ENCODE data around the gene ATG7.
"Not testable (repeated sequence)": the region's sequence is repeated elsewhere in the genome, so short reads cannot be mapped to it uniquely, and the experiment has no call there.

ATG7 gene

DNA sequence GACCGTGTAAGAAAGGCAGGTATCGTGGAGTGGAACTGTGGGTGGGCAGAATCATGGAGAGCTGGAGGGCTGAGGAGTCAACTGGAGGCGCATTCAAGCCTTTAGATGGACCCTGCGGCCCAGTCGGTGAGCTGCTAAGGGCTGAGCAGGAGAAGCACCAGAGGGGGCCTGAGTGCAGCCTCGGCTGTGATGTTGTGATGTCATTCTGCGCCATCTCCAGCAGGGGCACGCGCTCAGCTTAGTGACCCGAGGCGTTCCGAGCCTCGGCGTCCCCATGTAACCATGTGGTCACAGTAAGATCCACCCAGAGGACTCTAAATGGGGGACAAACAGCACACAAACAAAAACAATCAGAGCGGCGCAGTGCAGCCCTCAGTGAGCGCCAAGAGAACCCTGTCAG, 294.7 kb downstream of the ATG7 start:
- no peak for DNase-seq (ENCODE audit: low read depth in 2 of 2)

- DNase-seq (ENCODE audit: low read depth in 2 of 2), result no peak
Measured at GRCh38 chr3:11567516-11568467, 295.6 kb downstream of the ATG7 start.

DNA sequence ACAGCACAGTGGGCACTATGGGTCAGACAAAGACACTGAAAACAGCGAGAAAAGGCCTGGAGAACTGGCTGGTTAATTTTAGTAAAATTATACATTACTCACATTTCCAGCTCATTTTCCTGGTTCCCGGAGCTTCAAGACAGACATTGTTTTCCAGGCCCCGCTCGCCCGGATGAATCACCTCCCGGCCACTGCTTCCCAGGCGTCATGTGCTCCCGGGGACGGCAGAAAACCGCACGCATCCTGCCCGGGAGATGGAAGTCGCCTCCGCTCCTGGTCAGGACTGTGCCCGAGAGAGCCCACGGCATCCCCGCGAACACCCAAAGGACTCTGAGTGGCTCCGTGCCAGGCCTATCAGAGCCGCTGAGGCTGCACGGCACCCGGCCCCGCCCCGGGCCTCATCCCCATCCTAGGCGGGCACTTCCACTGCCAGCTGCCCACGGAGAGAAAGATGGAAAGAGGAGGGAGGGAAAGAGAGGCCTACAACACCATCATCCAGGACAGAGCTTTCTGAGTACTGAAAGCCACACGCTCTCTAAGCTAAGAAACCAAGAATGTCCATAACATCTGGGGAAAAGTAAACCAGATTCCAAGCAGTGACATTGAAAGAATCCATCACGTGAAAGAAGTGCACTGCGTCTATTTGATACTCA, 296.4 kb downstream of the ATG7 start:
- DNase-seq (ENCODE audit: low read depth in 2 of 2), result no peak

- no peak for DNase-seq (ENCODE audit: low read depth in 2 of 2)
Measured at GRCh38 chr3:11569156-11569741, 297.1 kb downstream of the ATG7 start.

GRCh38 chr3:11570251-11570650, 298.1 kb downstream of the ATG7 start:
- no peak for DNase-seq (ENCODE audit: low read depth in 2 of 2)

GRCh38 chr3:11570789-11571495, 298.7 kb downstream of the ATG7 start:
- no peak for DNase-seq (ENCODE audit: low read depth in 2 of 2)

DNA sequence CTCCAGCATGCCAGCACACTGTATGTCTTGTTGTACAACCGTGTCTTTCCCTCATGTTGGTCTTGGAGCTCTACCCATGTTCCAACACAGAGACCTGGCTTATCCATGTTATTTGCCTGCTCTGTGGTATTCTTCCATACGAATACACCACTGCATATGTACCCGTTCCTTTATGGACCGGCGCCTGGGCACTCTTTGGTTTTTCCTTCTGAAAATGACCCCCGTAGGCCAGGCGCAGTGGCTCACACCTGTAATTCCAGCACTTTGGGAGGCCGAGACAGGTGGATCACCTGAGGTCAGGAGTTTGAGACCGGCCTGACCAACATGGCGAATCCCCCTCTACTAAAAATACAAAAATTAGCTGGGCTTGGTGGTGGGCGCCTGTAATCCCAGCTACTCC, 300.5 kb downstream of the ATG7 start:
- not testable (repeated sequence) for DNase-seq (ENCODE audit: low read depth in 2 of 2)

GRCh38 chr3:11574981-11575669, 302.9 kb downstream of the ATG7 start:
- no peak for DNase-seq (ENCODE audit: low read depth in 2 of 2)

- no peak for DNase-seq (ENCODE audit: low read depth in 2 of 2)
Measured at GRCh38 chr3:11575677-11576076, 303.5 kb downstream of the ATG7 start.

GRCh38 chr3:11576453-11576852, 304.3 kb downstream of the ATG7 start:
- no peak for DNase-seq (ENCODE audit: low read depth in 2 of 2)

GRCh38 chr3:11578169-11578568, 306.0 kb downstream of the ATG7 start:
- DNase-seq (ENCODE audit: low read depth in 2 of 2), result no peak

DNA sequence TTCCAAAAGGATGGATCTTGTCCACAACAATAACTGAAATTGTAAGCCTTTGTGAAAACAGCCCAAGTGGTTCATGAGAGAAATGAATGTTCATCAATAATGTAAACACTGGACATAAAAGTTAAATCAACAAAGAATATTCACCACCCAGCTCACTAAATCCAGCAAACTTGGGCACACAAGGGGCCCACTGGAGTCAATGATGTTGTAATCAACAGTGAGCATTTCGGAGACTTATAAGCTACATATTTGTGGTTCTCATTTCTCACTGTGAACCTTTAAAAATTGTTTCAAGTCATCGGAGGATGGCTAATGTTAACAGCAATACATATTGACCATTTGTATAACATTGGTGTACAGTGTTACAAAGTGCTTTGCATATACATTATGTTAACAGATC, 308.4 kb downstream of the ATG7 start:
- no peak for DNase-seq (ENCODE audit: low read depth in 2 of 2)

- DNase-seq (ENCODE audit: low read depth in 2 of 2), result no peak
Measured at GRCh38 chr3:11581237-11582190, 309.3 kb downstream of the ATG7 start.

DNA sequence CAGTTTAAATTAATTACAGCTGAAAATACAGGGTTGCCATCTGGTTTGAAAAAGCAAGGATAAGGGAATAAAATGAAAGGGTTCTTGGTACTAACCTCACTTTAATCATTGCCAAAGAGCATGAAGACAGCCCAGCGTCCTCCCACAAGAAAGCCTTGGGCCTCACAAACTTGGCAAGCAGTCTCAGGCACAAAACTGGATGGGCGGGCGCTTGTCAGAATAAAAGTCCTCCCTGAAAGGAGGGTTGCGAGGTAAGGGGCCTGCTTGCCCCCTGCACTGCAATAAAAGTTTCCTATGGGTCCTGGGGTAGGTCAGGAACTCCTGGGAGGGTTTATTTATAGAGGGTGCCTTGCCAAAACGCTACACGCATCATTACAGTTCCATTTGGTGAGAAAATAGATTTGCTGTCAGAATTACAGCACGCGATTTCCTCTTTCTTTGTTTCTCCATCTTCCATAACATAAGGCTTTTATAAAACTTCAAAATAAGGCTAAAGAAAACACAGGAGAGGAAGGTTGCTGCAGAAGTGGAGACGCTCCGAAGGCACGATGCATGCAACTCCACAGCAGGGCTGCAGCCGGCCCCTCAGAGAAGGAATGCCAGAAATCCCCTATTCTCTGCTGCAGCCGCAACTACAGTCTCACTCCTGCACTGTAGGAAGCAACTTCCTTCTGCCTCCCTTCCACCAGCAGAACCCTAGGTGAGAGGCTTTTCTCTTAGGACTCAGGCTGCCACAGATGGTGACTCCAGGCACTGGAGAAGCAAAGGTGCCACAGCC, 310.2 kb downstream of the ATG7 start:
- no peak for DNase-seq (ENCODE audit: low read depth in 2 of 2)

- DNase-seq (ENCODE audit: low read depth in 2 of 2), result no peak
Measured at GRCh38 chr3:11583235-11583634, 311.0 kb downstream of the ATG7 start.

DNA sequence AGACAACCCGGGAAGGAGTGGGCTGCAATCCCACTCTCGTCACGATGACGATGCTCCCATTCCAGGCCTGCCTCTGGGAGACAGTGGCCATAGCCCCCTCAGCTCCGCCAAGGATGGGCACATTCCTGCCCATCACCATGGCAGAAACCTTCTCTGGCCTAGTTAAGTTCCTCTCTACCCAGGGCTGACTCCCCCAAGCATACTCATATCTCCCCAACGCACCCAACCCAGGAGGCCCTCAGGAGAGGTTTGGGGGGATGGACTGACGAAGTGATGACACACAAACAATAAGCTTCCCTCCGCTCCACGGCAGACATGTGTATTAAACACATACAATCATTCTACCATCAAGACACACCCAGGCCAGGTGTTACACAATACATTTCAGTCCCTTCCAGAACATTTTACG, 311.4 kb downstream of the ATG7 start:
- no peak for DNase-seq (ENCODE audit: low read depth in 2 of 2)

- no peak for DNase-seq (ENCODE audit: low read depth in 2 of 2)
Measured at GRCh38 chr3:11584570-11584969, 312.4 kb downstream of the ATG7 start.

- no peak for DNase-seq (ENCODE audit: low read depth in 2 of 2)
Measured at GRCh38 chr3:11587766-11588165, 315.6 kb downstream of the ATG7 start.

- no peak for DNase-seq (ENCODE audit: low read depth in 2 of 2)
Measured at GRCh38 chr3:11588338-11588737, 316.1 kb downstream of the ATG7 start.

DNA sequence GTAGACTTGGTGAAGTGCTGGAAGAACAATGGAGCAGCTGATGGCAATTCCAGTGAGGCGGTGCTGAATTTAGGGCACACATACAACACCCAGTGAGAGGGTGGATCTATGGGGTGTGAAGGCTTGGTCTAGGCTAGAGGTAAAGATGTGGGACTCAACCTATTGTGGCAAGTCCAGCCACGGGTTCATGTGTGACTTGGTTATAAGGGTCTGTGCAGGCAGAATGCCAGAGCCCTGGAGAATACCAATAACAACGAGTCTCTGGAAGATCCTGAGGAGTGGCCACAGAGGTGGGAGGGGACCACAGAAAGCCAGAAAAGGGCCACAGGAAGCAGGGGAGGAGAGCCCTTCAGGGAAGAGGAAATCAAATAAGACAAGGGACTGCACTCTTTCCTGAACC, 316.6 kb downstream of the ATG7 start:
- no peak for DNase-seq (ENCODE audit: low read depth in 2 of 2)

Measured in stimulated activated CD4-positive, alpha-beta T cell treated with anti-CD3 and anti-CD28 coated beads, Interleukin-4, amount 100 ng/mL, for 48 hours (primary cell).